GM10847 (cell line): ENCODE results near the gene ADAM10.

Experiments used
- POLR2A ChIP-seq: IDR thresholded peaks from 2 replicates; pipeline ENCODE4 v1.6.1; 2011; ENCODE audit not compliant: insufficient read length; ENCODE audit errors: extremely low read depth

The ADAM10 gene

GRCh38 chr15:58749532-58750337 lies at the start of gene ADAM10:
Gene ADAM10 (minus strand): TSS chr15:58749707. CDS start chr15:58749534, 173 bp downstream.
- TF ChIP-seq POLR2A, result peak; percentile 36

- no peak for TF ChIP-seq POLR2A
Observed at GRCh38 chr15:58797505-58797904, 48.0 kb upstream of the ADAM10 start.

- no peak for TF ChIP-seq POLR2A
Observed at GRCh38 chr15:58795825-58796224, 46.3 kb upstream of the ADAM10 start.

- no peak for TF ChIP-seq POLR2A
Observed at GRCh38 chr15:58793862-58794261, 44.4 kb upstream of the ADAM10 start.

GRCh38 chr15:58788056-58788710 lies 38.7 kb upstream of the ADAM10 start:
- TF ChIP-seq POLR2A, result no peak

- no peak for TF ChIP-seq POLR2A
Observed at GRCh38 chr15:58785355-58785754, 35.8 kb upstream of the ADAM10 start.

GRCh38 chr15:58779554-58779953 lies 30.0 kb upstream of the ADAM10 start:
- no peak for TF ChIP-seq POLR2A

GRCh38 chr15:58777107-58777506 lies 27.6 kb upstream of the ADAM10 start:
- no peak for TF ChIP-seq POLR2A

- no peak for TF ChIP-seq POLR2A
Observed at GRCh38 chr15:58775402-58775801, 25.9 kb upstream of the ADAM10 start.

GRCh38 chr15:58773024-58773423 lies 23.5 kb upstream of the ADAM10 start:
- TF ChIP-seq POLR2A, result no peak

GRCh38 chr15:58771621-58772250 lies 22.2 kb upstream of the ADAM10 start:
- TF ChIP-seq POLR2A, result no peak

GRCh38 chr15:58770857-58771620 lies 21.5 kb upstream of the ADAM10 start, which contains the start of gene MINDY2:
Gene MINDY2 (plus strand): TSS chr15:58771302. CDS start chr15:58771396, 94 bp downstream.
- peak; percentile 87 for TF ChIP-seq POLR2A

GRCh38 chr15:58770519-58770856 lies 21.0 kb upstream of the ADAM10 start:
- no peak for TF ChIP-seq POLR2A

- no peak for TF ChIP-seq POLR2A
Observed at GRCh38 chr15:58766290-58766689, 16.8 kb upstream of the ADAM10 start.

GRCh38 chr15:58764468-58764867 lies 15.0 kb upstream of the ADAM10 start:
- no peak for TF ChIP-seq POLR2A
